Calu3 (cell line): Measurements from ENCODE around the gene VSIG10. TPM values are rescaled to one million over a fixed set of nuclear protein-coding genes. Genes with fewer than 3 reads are reported as not detected.
"Not testable (repeated sequence)": the region's sequence is repeated elsewhere in the genome, so short reads cannot be mapped to it uniquely, and the experiment has no call there.

ENCODE experiments used
- BruUV-seq: library from RNA; stranded (reverse); fragments of 400-500 nt; replicated peaks from 2 replicates; lab custom pipeline; 2021; lab: Mats Ljungman, UMichigan
- CTCF ChIA-PET: fragments of 300-600 bp; sonication (Branson Sonifier 250); formaldehyde crosslinking; loops from one replicate; lab custom pipeline; 2022; ENCODE audit warnings: antibody characterized with exemption; lab: Charles Lee
- DNase-seq: peaks from one replicate; pipeline ENCODE4 v3.0.0; 2022
- H3K27ac Mint-ChIP-seq: one replicate; pipeline ENCODE4 v1.8.0; 2022; ENCODE audit warnings: mixed read lengths; ENCODE audit not compliant: unreplicated experiment
- H3K27me3 Mint-ChIP-seq: one replicate; pipeline ENCODE4 v1.8.0; 2022; ENCODE audit warnings: mixed read lengths; ENCODE audit not compliant: unreplicated experiment
- H3K36me3 Mint-ChIP-seq: one replicate; pipeline ENCODE4 v1.8.0; 2022; ENCODE audit warnings: mild to moderate bottlenecking, moderate library complexity, mixed read lengths; ENCODE audit not compliant: insufficient read depth, unreplicated experiment
- H3K4me1 Mint-ChIP-seq: one replicate; pipeline ENCODE4 v1.8.0; 2022; ENCODE audit warnings: mild to moderate bottlenecking, low read depth, mixed read lengths; ENCODE audit not compliant: unreplicated experiment
- H3K4me3 Mint-ChIP-seq: one replicate; pipeline ENCODE4 v1.8.0; 2022; ENCODE audit warnings: mild to moderate bottlenecking, low read depth, moderate library complexity, mixed read lengths; ENCODE audit not compliant: unreplicated experiment
- H3K9me3 Mint-ChIP-seq: one replicate; pipeline ENCODE4 v1.8.0; 2022; ENCODE audit warnings: low read depth, mixed read lengths; ENCODE audit not compliant: unreplicated experiment
- intact Hi-C: fragments of 100-400 bp; cut with micrococcal nuclease; formaldehyde crosslinking; loops from one replicate; pipeline ENCODE4 v1.10.0; 2022; ENCODE audit not compliant: unreplicated experiment
- total RNA-seq: library from RNA; stranded (reverse); gene quantifications from 2 replicates; pipeline ENCODE4 v1.2.3, GENCODE V29; 2022
- TF ChIP-seq, protein P1 (sequence below): fragments of 200-600 bp; IDR thresholded peaks from one replicate; pipeline ENCODE4 v1.8.0; 2022; ENCODE audit warnings: antibody characterized with exemption; ENCODE audit not compliant: unreplicated experiment

VSIG10 gene
- total RNA-seq, 1 experiment from 2014 or later = 53.6 TPM

- no TSS peak for BruUV-seq
- CTCF ChIA-PET = no interaction called here
- H3K9me3 Mint-ChIP-seq = no peaks in the 10 kb centered on the region
Measured at GRCh38 chr12:118022728-118023109, 81.1 kb downstream of the VSIG10 start.

GRCh38 chr12:118022097-118022727, 81.6 kb downstream of the VSIG10 start:
- H3K4me3 Mint-ChIP-seq, H3K27ac Mint-ChIP-seq, BruUV-seq, CTCF ChIA-PET, H3K27me3 Mint-ChIP-seq, intact Hi-C loops, H3K4me1 Mint-ChIP-seq, DNase-seq, H3K9me3 Mint-ChIP-seq: not testable (repeated sequence)
- H3K36me3 Mint-ChIP-seq = peaks cover 63% of the 10 kb centered on the region

More at GRCh38 chr12:118022728-118023109, 81.1 kb downstream of the VSIG10 start:
- no peak overlapping the region for H3K27ac Mint-ChIP-seq
- H3K4me3 Mint-ChIP-seq = no peak overlapping the region
- no peaks in the 10 kb centered on the region for H3K27me3 Mint-ChIP-seq
- peaks cover 6% of the 10 kb centered on the region for H3K4me1 Mint-ChIP-seq
- intact Hi-C loops = no loop called here
- TF ChIP-seq, protein P1, sequence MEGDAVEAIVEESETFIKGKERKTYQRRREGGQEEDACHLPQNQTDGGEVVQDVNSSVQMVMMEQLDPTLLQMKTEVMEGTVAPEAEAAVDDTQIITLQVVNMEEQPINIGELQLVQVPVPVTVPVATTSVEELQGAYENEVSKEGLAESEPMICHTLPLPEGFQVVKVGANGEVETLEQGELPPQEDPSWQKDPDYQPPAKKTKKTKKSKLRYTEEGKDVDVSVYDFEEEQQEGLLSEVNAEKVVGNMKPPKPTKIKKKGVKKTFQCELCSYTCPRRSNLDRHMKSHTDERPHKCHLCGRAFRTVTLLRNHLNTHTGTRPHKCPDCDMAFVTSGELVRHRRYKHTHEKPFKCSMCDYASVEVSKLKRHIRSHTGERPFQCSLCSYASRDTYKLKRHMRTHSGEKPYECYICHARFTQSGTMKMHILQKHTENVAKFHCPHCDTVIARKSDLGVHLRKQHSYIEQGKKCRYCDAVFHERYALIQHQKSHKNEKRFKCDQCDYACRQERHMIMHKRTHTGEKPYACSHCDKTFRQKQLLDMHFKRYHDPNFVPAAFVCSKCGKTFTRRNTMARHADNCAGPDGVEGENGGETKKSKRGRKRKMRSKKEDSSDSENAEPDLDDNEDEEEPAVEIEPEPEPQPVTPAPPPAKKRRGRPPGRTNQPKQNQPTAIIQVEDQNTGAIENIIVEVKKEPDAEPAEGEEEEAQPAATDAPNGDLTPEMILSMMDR = no peak
- H3K36me3 Mint-ChIP-seq = peaks cover 63% of the 10 kb centered on the region
- no peak for DNase-seq

DNA sequence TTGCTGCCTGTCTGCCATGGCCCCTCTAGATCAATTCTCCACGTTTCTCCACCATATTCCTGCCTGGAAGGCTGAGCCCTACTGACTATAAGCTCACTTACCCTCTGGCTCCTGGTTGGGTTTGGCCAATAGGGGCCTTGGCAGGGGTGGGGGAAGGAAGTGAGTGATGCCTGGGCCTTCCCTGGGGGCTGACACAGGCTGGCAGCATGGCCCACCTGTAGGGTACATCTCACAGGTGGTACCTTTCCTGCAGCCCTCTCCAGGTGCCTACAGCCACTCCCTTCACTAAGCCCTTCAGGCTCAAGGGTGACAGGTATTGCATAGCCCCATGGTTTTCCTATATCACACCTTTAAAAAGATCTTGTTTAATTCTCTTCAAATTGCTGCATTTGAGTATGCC, 83.8 kb downstream of the VSIG10 start:
- CTCF ChIA-PET = no interaction called here
- Mint-ChIP-seq H3K4me1 (peaks cover 16% of the 10 kb centered on the region), H3K36me3 (peaks cover 69% of the 10 kb centered on the region), H3K27me3 (no peaks in the 10 kb centered on the region), H3K4me3 (no peak overlapping the region), H3K9me3 (no peaks in the 10 kb centered on the region), H3K27ac (no peak overlapping the region)
- no peak for DNase-seq
- TF ChIP-seq, protein P1 = no peak
- no TSS peak for BruUV-seq
- intact Hi-C loops = no loop called here

GRCh38 chr12:118017926-118018325, 85.9 kb downstream of the VSIG10 start:
- Mint-ChIP-seq H3K9me3 (no peaks in the 10 kb centered on the region), H3K27ac (no peak overlapping the region), H3K4me3 (peak overlapping the region; percentile 88), H3K4me1 (peaks cover 16% of the 10 kb centered on the region), H3K36me3 (peaks cover 56% of the 10 kb centered on the region), H3K27me3 (no peaks in the 10 kb centered on the region)
- CTCF ChIA-PET = no interaction called here
- no peak for DNase-seq
- BruUV-seq = no TSS peak
- intact Hi-C loops = loop anchor here (2.0 kb wide), 2 partner anchors 49 to 143 kb away; partner anchors contain the start of gene KSR2
- TF ChIP-seq, protein P1 = no peak
